C4-2B (cell line): ENCODE results near the gene MVD.

Source experiments
- H3K27ac ChIP-seq: fragments of 450-650 bp; 2 replicates; pipeline ENCODE4 v1.5.1; 2017
- CTCF ChIP-seq: fragments of 450-650 bp; conservative IDR thresholded peaks from 2 replicates; pipeline ENCODE4 v1.5.1; 2017; ENCODE audit warnings: mild to moderate bottlenecking
- ZFX ChIP-seq: fragments of 450-650 bp; IDR thresholded peaks from 2 replicates; pipeline ENCODE4 v1.6.1; 2017

The MVD gene

GRCh38 chr16:88634141-88634993 lies 28.5 kb downstream of the MVD start:
- no peak overlapping the region for H3K27ac ChIP-seq
- TF ChIP-seq CTCF (no peak), ZFX (no peak)

- no peak overlapping the region for H3K27ac ChIP-seq
- TF ChIP-seq ZFX (no peak), CTCF (no peak; the same call in 1 of the 2 replicates)
Measured at GRCh38 chr16:88633684-88634140, 29.2 kb downstream of the MVD start.

GRCh38 chr16:88632587-88632930 lies 30.3 kb downstream of the MVD start:
- TF ChIP-seq CTCF (no peak), ZFX (no peak)
- no peak overlapping the region for H3K27ac ChIP-seq

- TF ChIP-seq ZFX (no peak), CTCF (no peak)
- no peak overlapping the region for H3K27ac ChIP-seq
Measured at GRCh38 chr16:88631920-88632586, 30.8 kb downstream of the MVD start.

GRCh38 chr16:88631384-88631783 lies 31.5 kb downstream of the MVD start:
- no peak overlapping the region for H3K27ac ChIP-seq

GRCh38 chr16:88630941-88631340 lies 31.9 kb downstream of the MVD start:
- no peak overlapping the region for H3K27ac ChIP-seq
- TF ChIP-seq CTCF: no peak
- TF ChIP-seq ZFX: no peak

More at GRCh38 chr16:88631384-88631783, 31.5 kb downstream of the MVD start:
- no peak for TF ChIP-seq ZFX
- no peak for TF ChIP-seq CTCF

GRCh38 chr16:88630433-88630832 lies 32.5 kb downstream of the MVD start:
- H3K27ac ChIP-seq: no peak overlapping the region
- TF ChIP-seq ZFX: no peak
- no peak for TF ChIP-seq CTCF
